Gastroesophageal sphincter (tissue), 3 donors: ENCODE data around the gene HACD4.
A peak's percentile ranks its signal among the peaks of the same experiment; 100 is the strongest.

ENCODE experiments used
- EP300 ChIP-seq: sonication (generic); formaldehyde crosslinking; IDR thresholded peaks from one replicate; pipeline ENCODE4 v1.6.1; 2017; ENCODE audit warnings: antibody characterized with exemption, mild to moderate bottlenecking
- POLR2A ChIP-seq, 2 donors: fragments of 450-650 bp; IDR thresholded peaks; one replicate each; pipeline ENCODE4 v1.6.1; 2017; ENCODE audit warnings: antibody characterized with exemption in 2 of 2, mild to moderate bottlenecking in 2 of 2, moderate library complexity in 1 of 2
- POLR2AphosphoS5 ChIP-seq: sonication (generic); formaldehyde crosslinking; IDR thresholded peaks from one replicate; pipeline ENCODE4 v1.6.1; 2017; ENCODE audit warnings: antibody characterized with exemption
- TF ChIP-seq, protein P1 (sequence below), 4 experiments: fragments of 200-600 bp in 2 of 4; fragments of 450-650 bp in 2 of 4; sonication (generic) in 1 of 4; IDR thresholded peaks; one replicate each; pipeline ENCODE4 v1.5.1; 2017 to 2019; ENCODE audit warnings: antibody characterized with exemption in 4 of 4, mild to moderate bottlenecking in 2 of 4, moderate library complexity in 2 of 4

DNA sequence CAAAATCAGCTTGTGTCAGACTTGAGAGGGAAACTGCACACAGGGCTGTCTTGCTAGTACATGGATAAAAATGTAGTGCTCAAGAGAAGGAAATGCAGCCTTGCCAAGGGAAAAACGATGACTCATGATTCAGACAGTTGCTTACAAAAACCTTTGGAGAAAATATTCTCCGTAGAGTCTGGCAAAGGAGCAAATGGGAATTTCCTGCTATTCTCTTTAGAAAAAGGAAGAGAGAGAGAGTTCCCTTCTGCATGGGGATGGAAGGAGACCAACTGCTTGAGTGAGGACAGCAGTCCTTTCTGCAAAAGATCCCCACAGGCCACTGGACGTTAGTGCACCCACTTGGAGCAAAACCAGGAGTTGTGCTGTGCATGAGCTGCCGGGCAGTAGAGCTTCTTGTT, 38.7 kb upstream of the HACD4 start:
- peak; percentile 82 for TF ChIP-seq POLR2AphosphoS5
- TF ChIP-seq, protein P1, sequence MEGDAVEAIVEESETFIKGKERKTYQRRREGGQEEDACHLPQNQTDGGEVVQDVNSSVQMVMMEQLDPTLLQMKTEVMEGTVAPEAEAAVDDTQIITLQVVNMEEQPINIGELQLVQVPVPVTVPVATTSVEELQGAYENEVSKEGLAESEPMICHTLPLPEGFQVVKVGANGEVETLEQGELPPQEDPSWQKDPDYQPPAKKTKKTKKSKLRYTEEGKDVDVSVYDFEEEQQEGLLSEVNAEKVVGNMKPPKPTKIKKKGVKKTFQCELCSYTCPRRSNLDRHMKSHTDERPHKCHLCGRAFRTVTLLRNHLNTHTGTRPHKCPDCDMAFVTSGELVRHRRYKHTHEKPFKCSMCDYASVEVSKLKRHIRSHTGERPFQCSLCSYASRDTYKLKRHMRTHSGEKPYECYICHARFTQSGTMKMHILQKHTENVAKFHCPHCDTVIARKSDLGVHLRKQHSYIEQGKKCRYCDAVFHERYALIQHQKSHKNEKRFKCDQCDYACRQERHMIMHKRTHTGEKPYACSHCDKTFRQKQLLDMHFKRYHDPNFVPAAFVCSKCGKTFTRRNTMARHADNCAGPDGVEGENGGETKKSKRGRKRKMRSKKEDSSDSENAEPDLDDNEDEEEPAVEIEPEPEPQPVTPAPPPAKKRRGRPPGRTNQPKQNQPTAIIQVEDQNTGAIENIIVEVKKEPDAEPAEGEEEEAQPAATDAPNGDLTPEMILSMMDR (IDR thresholded peaks at IDR 0.05) = peak in 3 of 4 experiments; percentile 32 to 49 (median 46)
- TF ChIP-seq POLR2A (IDR thresholded peaks at IDR 0.05) = no peak
- TF ChIP-seq EP300 = no peak
